Endodermal cell (in vitro differentiated cells): ENCODE measurements around the gene MALSU1. TPM values are rescaled to one million over a fixed set of nuclear protein-coding genes. Genes with fewer than 3 reads are reported as not detected.

Experiments
- DNase-seq: peaks from one replicate; pipeline ENCODE4 v3.0.0-alpha.2; 2017
- H3K27ac ChIP-seq: 2 replicates; pipeline ENCODE4 v1.5.1; 2013; ENCODE audit warnings: mild to moderate bottlenecking, low read depth, low read length, moderate library complexity
- H3K27me3 ChIP-seq: 2 replicates; pipeline ENCODE4 v1.6.1; 2013; ENCODE audit warnings: mild to moderate bottlenecking, low read length, moderate library complexity; ENCODE audit not compliant: insufficient read depth, control insufficient read depth, poor library complexity, severe bottlenecking
- H3K36me3 ChIP-seq: 2 replicates; pipeline ENCODE4 v1.7.0; 2013; ENCODE audit warnings: mild to moderate bottlenecking, low read length, moderate library complexity; ENCODE audit not compliant: control insufficient read depth, insufficient read depth
- H3K4me1 ChIP-seq: one replicate; pipeline ENCODE4 v1.7.0; 2013; ENCODE audit warnings: low read length; ENCODE audit not compliant: control insufficient read depth, insufficient read depth
- H3K4me3 ChIP-seq: 2 replicates; pipeline ENCODE4 v1.5.1; 2013; ENCODE audit warnings: mild to moderate bottlenecking, low read length, moderate library complexity
- H3K9ac ChIP-seq: 2 replicates; pipeline ENCODE4 v1.6.1; 2013; ENCODE audit warnings: mild to moderate bottlenecking, low read length, moderate library complexity; ENCODE audit not compliant: poor library complexity, severe bottlenecking; ENCODE audit errors: extremely low read depth
- H3K9me3 ChIP-seq: 2 replicates; pipeline ENCODE4 v1.6.1; 2013; ENCODE audit warnings: mild to moderate bottlenecking, low read length, moderate library complexity; ENCODE audit not compliant: control insufficient read depth
- H3K27ac Mint-ChIP-seq: 2 replicates; pipeline ENCODE4 v1.8.0; 2020; ENCODE audit warnings: mixed read lengths
- H3K27me3 Mint-ChIP-seq: 2 replicates; pipeline ENCODE4 v1.8.0; 2021; ENCODE audit warnings: mild to moderate bottlenecking, mixed read lengths; ENCODE audit not compliant: insufficient read depth
- H3K36me3 Mint-ChIP-seq: 2 replicates; pipeline ENCODE4 v1.8.0; 2020; ENCODE audit warnings: low read depth, mixed read lengths
- H3K4me1 Mint-ChIP-seq: 2 replicates; pipeline ENCODE4 v1.8.0; 2020; ENCODE audit warnings: mixed read lengths
- H3K4me3 Mint-ChIP-seq: 2 replicates; pipeline ENCODE4 v1.8.0; 2020; ENCODE audit warnings: mild to moderate bottlenecking, moderate library complexity, mixed read lengths
- H3K9me3 Mint-ChIP-seq: 2 replicates; pipeline ENCODE4 v1.8.0; 2020; ENCODE audit warnings: mild to moderate bottlenecking, mixed read lengths
- CTCF ChIP-seq: fragments of 200-600 bp; sonication (generic); conservative IDR thresholded peaks from 2 replicates; pipeline ENCODE4 v1.5.0; 2021; ENCODE audit warnings: antibody characterized with exemption, mild to moderate bottlenecking
- WGBS, 2 experiments: methylation state at CpG; one replicate each; pipeline versions ENCODE4 v1.1.5 to v1.1.7; 2013; ENCODE audit warnings: missing lambda C conversion rate in 2 of 2, mixed read lengths in 1 of 2; ENCODE audit not compliant: insufficient coverage in 1 of 2, insufficient read length in 1 of 2; 5-methylcytosine and 5-hydroxymethylcytosine counted together
- total RNA-seq, 2 donors: library from RNA; stranded (reverse); fragmentation: NEBNext Ultra II Directional in 1 of 2; extraction: Animal tissue kit (Norgen Biotek cat#: 25700) in 1 of 2; gene quantifications; 2 replicates in 1 of 2; 3 replicates in 1 of 2; pipeline ENCODE4 v1.2.1, GENCODE V29; 2021

MALSU1 gene
- total RNA-seq, 2 donors from 2014 or later = 73.5 to 87.4 TPM

- Histone ChIP-seq H3K36me3 (peaks cover 92% of the 10 kb centered on the region), H3K27me3 (no peaks in the 10 kb centered on the region), H3K4me1 (no peaks in the 10 kb centered on the region), H3K27ac (no peak overlapping the region), H3K9ac (no peak overlapping the region), H3K4me3 (no peak overlapping the region), H3K9me3 (peaks cover 10% of the 10 kb centered on the region)
- H3K27me3 Mint-ChIP-seq = no peaks in the 10 kb centered on the region
- no peak overlapping the region for H3K4me3 Mint-ChIP-seq
- 96 to 97% methylated on average over 5 to 7 of the region's 7 CpGs for WGBS, 2 experiments
- peaks cover 4% of the 10 kb centered on the region for H3K4me1 Mint-ChIP-seq
- peaks cover 80% of the 10 kb centered on the region for H3K36me3 Mint-ChIP-seq
- no peak overlapping the region for H3K27ac Mint-ChIP-seq
- no peak for TF ChIP-seq CTCF
- H3K9me3 Mint-ChIP-seq = peaks cover 4% of the 10 kb centered on the region
- DNase-seq = no peak
These were observed 16.2 kb downstream of the MALSU1 start for GRCh38 chr7:23315366-23315765.

GRCh38 chr7:23331132-23331531, 32.0 kb downstream of the MALSU1 start:
- Mint-ChIP-seq H3K4me3 (no peak overlapping the region), H3K36me3 (peaks cover 81% of the 10 kb centered on the region), H3K4me1 (peaks cover 3% of the 10 kb centered on the region), H3K27me3 (no peaks in the 10 kb centered on the region), H3K27ac (no peak overlapping the region), H3K9me3 (peaks cover 5% of the 10 kb centered on the region)
- no peak for TF ChIP-seq CTCF
- DNase-seq = no peak
- H3K4me1 ChIP-seq = no peaks in the 10 kb centered on the region
- H3K9me3 ChIP-seq = peaks cover 6% of the 10 kb centered on the region
- H3K36me3 ChIP-seq = peaks cover 75% of the 10 kb centered on the region
- no peak overlapping the region for H3K9ac ChIP-seq
- WGBS, 2 experiments = no CpG with 5 or more reads among the region's 1 CpG
- no peak overlapping the region for H3K4me3 ChIP-seq
- no peak overlapping the region for H3K27ac ChIP-seq
- no peaks in the 10 kb centered on the region for H3K27me3 ChIP-seq

GRCh38 chr7:23332193-23332592, 33.1 kb downstream of the MALSU1 start:
- Histone ChIP-seq H3K27me3 (no peaks in the 10 kb centered on the region), H3K9ac (no peak overlapping the region), H3K36me3 (peaks cover 81% of the 10 kb centered on the region), H3K4me1 (no peaks in the 10 kb centered on the region), H3K9me3 (peaks cover 7% of the 10 kb centered on the region), H3K27ac (no peak overlapping the region), H3K4me3 (no peak overlapping the region)
- H3K4me3 Mint-ChIP-seq = no peak overlapping the region
- peaks cover 81% of the 10 kb centered on the region for H3K36me3 Mint-ChIP-seq
- H3K27ac Mint-ChIP-seq = no peak overlapping the region
- no peaks in the 10 kb centered on the region for H3K27me3 Mint-ChIP-seq
- peaks cover 3% of the 10 kb centered on the region for H3K4me1 Mint-ChIP-seq
- no peak for TF ChIP-seq CTCF
- DNase-seq = no peak
- H3K9me3 Mint-ChIP-seq = peaks cover 3% of the 10 kb centered on the region
